ENCODE data around the gene LRRN4CL. TPM values are rescaled to one million over a fixed set of nuclear protein-coding genes. Genes with fewer than 3 reads are reported as not detected.
A peak's percentile ranks its signal among the peaks of the same experiment; 100 is the strongest.

The LRRN4CL gene
- total and polyA plus RNA-seq, 2 of the 8 experiments (the other 6 are each of a cell fraction or from before 2014, with no cell fraction given), result 0.05 to 0.26 TPM

DNA sequence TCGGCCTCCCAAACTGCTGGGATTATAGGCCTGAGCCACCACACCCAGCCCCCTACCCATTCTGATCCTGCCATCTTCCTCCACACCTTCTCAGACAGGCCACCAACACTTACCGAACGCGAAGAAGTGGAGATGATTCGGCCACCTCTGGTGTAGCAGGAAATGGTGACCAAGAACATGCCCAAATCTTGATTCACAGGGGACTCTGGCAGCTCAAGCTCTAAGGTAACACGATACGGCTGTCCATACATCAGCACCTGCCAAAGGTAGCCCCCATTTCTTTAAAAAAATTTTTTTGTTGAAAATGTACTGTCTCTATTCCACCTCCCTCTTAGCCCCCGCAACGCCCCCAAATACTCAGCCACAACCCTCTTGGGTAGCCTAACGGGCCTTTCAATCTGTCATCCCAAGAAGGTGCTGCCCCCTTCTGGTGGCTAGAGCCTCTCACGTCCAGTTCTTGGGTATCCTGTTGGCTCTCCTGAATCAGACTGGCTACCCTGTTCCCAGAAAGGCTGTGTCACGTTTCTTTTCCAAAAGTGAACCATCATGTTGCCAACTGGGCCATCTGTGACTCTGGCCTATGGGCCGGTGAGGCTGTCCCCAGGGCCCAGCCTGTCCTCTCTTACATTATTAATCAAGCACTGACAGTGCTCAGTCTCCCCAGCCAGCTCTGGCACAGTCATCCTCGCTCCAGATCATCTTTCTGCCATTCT lies 5.3 kb upstream of the LRRN4CL start:
- ChIA-PET CTCF (ENCODE audit: partially characterized antibody) (interaction anchor here (0.8 to 10.3 kb wide), 25 partner anchors 9 to 300 kb away, joined by 3 to 114 read pairs (median 4); partner anchors contain the start of genes B3GAT3, C11orf98, CSKMT and TAF6L), POLR2A (ENCODE audit: partially characterized antibody) (interaction anchor here (0.7 to 61.4 kb wide), 5 partner anchors 11 to 123 kb away, joined by 3 to 2041 read pairs (median 4); partner anchors contain the start of genes BSCL2, C11orf98, CSKMT and EEF1G)
- H3K27me3 ChIP-seq (replicated peaks in 1 of 4; ENCODE audit: control insufficient read depth in 3 of 4, extremely low read depth in 1 of 4, insufficient read depth in 3 of 4, low read length in 3 of 4), result no peaks in the 10 kb centered on the region
- no peak overlapping the region for H3K56ac ChIP-seq (replicated peaks; ENCODE audit: insufficient read length, low read depth, low read length)
- H3K9me3 ChIP-seq (ENCODE audit: insufficient read depth in 2 of 2, low read depth in 1 of 2, low read length in 1 of 2), result no peaks in the 10 kb centered on the region
- no peak overlapping the region for H3K14ac ChIP-seq (ENCODE audit: insufficient read length)
- peaks cover 0 to 6% of the 10 kb centered on the region in 2 experiments for H4K20me1 ChIP-seq (replicated peaks in 1 of 2; ENCODE audit: control insufficient read depth in 1 of 2, insufficient read depth in 2 of 2, low read length in 2 of 2)
- H4K5ac ChIP-seq (ENCODE audit: insufficient read length, low read depth, low read length), result no peak overlapping the region
- DNase-seq (ENCODE audit: low read depth in 1 of 2, low spot score in 2 of 2), result peak in 1 of 2 experiments; percentile 87
- no peak overlapping the region for H3K9ac ChIP-seq (replicated peaks in 1 of 4; ENCODE audit: extremely low read depth in 1 of 4, low read depth in 3 of 4, low read length in 3 of 4)
- H2AK5ac ChIP-seq (ENCODE audit: low read depth, low read length), result no peak overlapping the region
- H3K4me2 ChIP-seq (ENCODE audit: insufficient read depth in 1 of 2, low read depth in 2 of 2, low read length in 2 of 2), result no peak overlapping the region
- H3K27ac ChIP-seq (ENCODE audit: low read depth, low read length), result no peak overlapping the region
- peak; percentile 75 for FAIRE-seq
- H3K4ac ChIP-seq (replicated peaks; ENCODE audit: insufficient read length, low read depth, low read length), result no peak overlapping the region
- no peak overlapping the region for H2AFZ ChIP-seq (ENCODE audit: low read length)
- H3K79me2 ChIP-seq (ENCODE audit: control insufficient read depth in 1 of 2, insufficient read depth in 2 of 2, low read length in 2 of 2), result no peaks in the 10 kb centered on the region
- H2BK120ac ChIP-seq (replicated peaks; ENCODE audit: low read depth, low read length), result no peak overlapping the region
- 77% methylated on average over 14 of the region's 14 CpGs; no CpG with 5 or more reads in 1 of the 2 experiments for WGBS, 2 experiments (ENCODE audit: extremely low coverage in 1 of 2, insufficient coverage in 1 of 2, insufficient read length in 1 of 2, insufficient replicate concordance in 2 of 2, low coverage in 1 of 2, low lambda C conversion rate in 2 of 2, missing lambda C conversion rate in 1 of 2)
- no peak overlapping the region for H2BK12ac ChIP-seq (ENCODE audit: low read depth, low read length)
- peak overlapping the region; percentile 81; the same call in 1 of the 2 replicates for H4K8ac ChIP-seq (ENCODE audit: extremely low read depth, insufficient read depth, low read length)
- no peak overlapping the region for H2BK15ac ChIP-seq (ENCODE audit: low read length)
- no peaks in the 10 kb centered on the region for H3K79me1 ChIP-seq (ENCODE audit: low read depth, low read length)
- no peaks in the 10 kb centered on the region for H3K23me2 ChIP-seq (ENCODE audit: low read depth, low read length)
- no peak overlapping the region for H3K23ac ChIP-seq (ENCODE audit: insufficient read length)
- peaks cover 11 to 29% (median 25%) of the 10 kb centered on the region in 4 experiments; a peak in 6 of 8 replicates for H3K36me3 ChIP-seq (ENCODE audit: control insufficient read depth in 2 of 4, insufficient read depth in 4 of 4, low read length in 3 of 4)
- H3K4me1 ChIP-seq (replicated peaks in 1 of 4; ENCODE audit: control insufficient read depth in 3 of 4, insufficient read depth in 4 of 4, low read length in 3 of 4), result no peaks in the 10 kb centered on the region; a peak in 1 of 7 replicates
- no peak overlapping the region for H2BK5ac ChIP-seq (ENCODE audit: low read depth, low read length)
- no peak overlapping the region for H3K18ac ChIP-seq (ENCODE audit: extremely low read depth, low read length)
- H3K4me3 ChIP-seq (ENCODE audit: extremely low read depth in 1 of 4, insufficient read depth in 2 of 4, low read depth in 3 of 4, low read length in 4 of 4), result no peak overlapping the region
- no peak overlapping the region for H2BK20ac ChIP-seq (ENCODE audit: low read length)
- no peak overlapping the region for H4K91ac ChIP-seq (replicated peaks; ENCODE audit: insufficient read length, low read length)
- TF ChIP-seq, protein P1, sequence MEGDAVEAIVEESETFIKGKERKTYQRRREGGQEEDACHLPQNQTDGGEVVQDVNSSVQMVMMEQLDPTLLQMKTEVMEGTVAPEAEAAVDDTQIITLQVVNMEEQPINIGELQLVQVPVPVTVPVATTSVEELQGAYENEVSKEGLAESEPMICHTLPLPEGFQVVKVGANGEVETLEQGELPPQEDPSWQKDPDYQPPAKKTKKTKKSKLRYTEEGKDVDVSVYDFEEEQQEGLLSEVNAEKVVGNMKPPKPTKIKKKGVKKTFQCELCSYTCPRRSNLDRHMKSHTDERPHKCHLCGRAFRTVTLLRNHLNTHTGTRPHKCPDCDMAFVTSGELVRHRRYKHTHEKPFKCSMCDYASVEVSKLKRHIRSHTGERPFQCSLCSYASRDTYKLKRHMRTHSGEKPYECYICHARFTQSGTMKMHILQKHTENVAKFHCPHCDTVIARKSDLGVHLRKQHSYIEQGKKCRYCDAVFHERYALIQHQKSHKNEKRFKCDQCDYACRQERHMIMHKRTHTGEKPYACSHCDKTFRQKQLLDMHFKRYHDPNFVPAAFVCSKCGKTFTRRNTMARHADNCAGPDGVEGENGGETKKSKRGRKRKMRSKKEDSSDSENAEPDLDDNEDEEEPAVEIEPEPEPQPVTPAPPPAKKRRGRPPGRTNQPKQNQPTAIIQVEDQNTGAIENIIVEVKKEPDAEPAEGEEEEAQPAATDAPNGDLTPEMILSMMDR (IDR thresholded peaks at IDR 0.05; ENCODE audit: control extremely low read depth in 1 of 3, insufficient read depth in 1 of 3, low read depth in 1 of 3, low read length in 3 of 3), result peak; percentile 76 to 89 (median 81)
- no peak for TF ChIP-seq EP300 (IDR thresholded peaks at IDR 0.05; ENCODE audit: borderline replicate concordance in 1 of 2, low read depth in 2 of 2, low read length in 2 of 2)
- TF ChIP-seq SRF (IDR thresholded peaks at IDR 0.05; ENCODE audit: low read depth, low read length), result no peak
- peak; percentile 47; the same call in 1 of the 2 replicates for TF ChIP-seq MAFK (IDR thresholded peaks at IDR 0.05; ENCODE audit: low read depth, low read length)
- TF ChIP-seq CREB1 (IDR thresholded peaks at IDR 0.05), result no peak
- peak; percentile 72 to 84 for TF ChIP-seq RAD21 (IDR thresholded peaks at IDR 0.05 in 1 of 2, conservative IDR thresholded peaks at IDR 0.05 in 1 of 2; ENCODE audit: low read depth in 2 of 2, low read length in 2 of 2)
- peak; percentile 91 for TF ChIP-seq BACH1 (IDR thresholded peaks at IDR 0.05; ENCODE audit: low read length)
- TF ChIP-seq SIN3A (conservative IDR thresholded peaks at IDR 0.05 in 1 of 2, IDR thresholded peaks at IDR 0.05 in 1 of 2; ENCODE audit: low read depth in 1 of 2, low read length in 2 of 2), result peak in 1 of 2 experiments; percentile 73; a peak in 2 of 4 replicates

Data from H1 (cell line).